ENCODE data around the gene CLPSL2.

Gene CLPSL2

DNA sequence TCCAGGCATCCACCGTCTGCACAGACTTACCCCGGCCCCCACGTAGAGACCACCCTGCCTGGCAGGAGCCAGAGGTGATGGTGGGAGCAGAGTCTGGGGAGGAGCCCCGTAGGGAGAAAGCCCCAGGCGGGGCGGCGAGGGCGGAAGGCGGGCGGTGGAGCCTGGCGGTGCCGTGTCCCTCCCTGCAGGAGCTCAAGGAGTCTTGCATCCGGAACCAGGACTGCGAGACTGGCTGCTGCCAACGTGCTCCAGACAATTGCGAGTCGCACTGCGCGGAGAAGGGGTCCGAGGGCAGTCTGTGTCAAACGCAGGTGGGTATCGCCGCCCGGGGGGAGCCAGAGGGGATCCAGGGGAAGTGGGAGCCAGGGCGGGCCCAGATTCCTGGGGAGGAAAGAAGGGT, 10.4 kb downstream of the CLPSL2 start:
- WGBS = 78% methylated on average over 25 of the region's 25 CpGs
- Histone ChIP-seq H3K79me1 (replicated peaks; ENCODE audit: low read length, poor library complexity, severe bottlenecking) (no peaks in the 10 kb centered on the region), H3K18ac (ENCODE audit: low read depth in 1 of 2, low read length in 2 of 2) (no peak overlapping the region), H2BK15ac (ENCODE audit: low read depth, poor library complexity, severe bottlenecking) (no peak overlapping the region), H3K9ac (ENCODE audit: low read length) (no peak overlapping the region), H2BK120ac (ENCODE audit: low read depth, low read length) (no peak overlapping the region), H3K27me3 (ENCODE audit: control insufficient read depth in 1 of 2, insufficient read depth in 1 of 2, low read length in 2 of 2) (peaks cover 27 to 75% of the 10 kb centered on the region in 2 experiments), H3K14ac (ENCODE audit: low read length in 2 of 2) (no peak overlapping the region), H4K8ac (ENCODE audit: low read length) (no peak overlapping the region), H3K4me3 (ENCODE audit: insufficient read depth in 1 of 2, low read depth in 1 of 2, low read length in 2 of 2) (no peak overlapping the region), H3K4me2 (ENCODE audit: low read length, poor library complexity, severe bottlenecking) (no peak overlapping the region), H3K36me3 (ENCODE audit: control insufficient read depth in 1 of 2, insufficient read depth in 2 of 2, low read depth in 1 of 2, low read length in 2 of 2) (no peaks in the 10 kb centered on the region), H2AK5ac (ENCODE audit: low read length, severe bottlenecking) (no peak overlapping the region), H2BK5ac (ENCODE audit: low read depth, low read length, poor library complexity, severe bottlenecking) (no peak overlapping the region), H2BK12ac (ENCODE audit: low read length in 2 of 2) (no peak overlapping the region), H3K4ac (ENCODE audit: low read depth in 1 of 2, low read length in 2 of 2) (no peak overlapping the region), H2AFZ (ENCODE audit: low read depth, low read length) (no peak overlapping the region), H3K23ac (ENCODE audit: low read length in 2 of 2) (no peak overlapping the region), H3K27ac (ENCODE audit: low read length, poor library complexity, severe bottlenecking) (no peak overlapping the region), H3K9me3 (ENCODE audit: control insufficient read depth, low read length) (no peaks in the 10 kb centered on the region), H3K4me1 (ENCODE audit: control insufficient read depth, insufficient read depth, low read depth, low read length) (no peaks in the 10 kb centered on the region), H4K91ac (ENCODE audit: low read length) (no peak overlapping the region)
- no peak for DNase-seq

GRCh38 chr6:35787266-35788218, 11.1 kb downstream of the CLPSL2 start:
- Histone ChIP-seq H2BK15ac (ENCODE audit: low read depth, poor library complexity, severe bottlenecking) (no peak overlapping the region), H3K4ac (ENCODE audit: low read depth in 1 of 2, low read length in 2 of 2) (no peak overlapping the region), H3K4me1 (ENCODE audit: control insufficient read depth, insufficient read depth, low read depth, low read length) (no peaks in the 10 kb centered on the region), H3K79me1 (replicated peaks; ENCODE audit: low read length, poor library complexity, severe bottlenecking) (no peaks in the 10 kb centered on the region), H2BK120ac (ENCODE audit: low read depth, low read length) (no peak overlapping the region), H3K9me3 (ENCODE audit: control insufficient read depth, low read length) (no peaks in the 10 kb centered on the region), H2AFZ (ENCODE audit: low read depth, low read length) (no peak overlapping the region), H3K27me3 (ENCODE audit: control insufficient read depth in 1 of 2, insufficient read depth in 1 of 2, low read length in 2 of 2) (peaks cover 27 to 74% of the 10 kb centered on the region in 2 experiments), H3K4me3 (ENCODE audit: insufficient read depth in 1 of 2, low read depth in 1 of 2, low read length in 2 of 2) (no peak overlapping the region), H2BK12ac (ENCODE audit: low read length in 2 of 2) (no peak overlapping the region), H2AK5ac (ENCODE audit: low read length, severe bottlenecking) (no peak overlapping the region), H2BK5ac (ENCODE audit: low read depth, low read length, poor library complexity, severe bottlenecking) (no peak overlapping the region), H3K18ac (ENCODE audit: low read depth in 1 of 2, low read length in 2 of 2) (no peak overlapping the region), H3K14ac (ENCODE audit: low read length in 2 of 2) (no peak overlapping the region), H4K91ac (ENCODE audit: low read length) (no peak overlapping the region), H3K9ac (ENCODE audit: low read length) (no peak overlapping the region), H3K36me3 (ENCODE audit: control insufficient read depth in 1 of 2, insufficient read depth in 2 of 2, low read depth in 1 of 2, low read length in 2 of 2) (no peaks in the 10 kb centered on the region), H3K4me2 (ENCODE audit: low read length, poor library complexity, severe bottlenecking) (no peak overlapping the region), H3K27ac (ENCODE audit: low read length, poor library complexity, severe bottlenecking) (no peak overlapping the region), H4K8ac (ENCODE audit: low read length) (no peak overlapping the region), H3K23ac (ENCODE audit: low read length in 2 of 2) (no peak overlapping the region)
- DNase-seq = no peak
- 93% methylated on average over 13 of the region's 13 CpGs for WGBS

DNA sequence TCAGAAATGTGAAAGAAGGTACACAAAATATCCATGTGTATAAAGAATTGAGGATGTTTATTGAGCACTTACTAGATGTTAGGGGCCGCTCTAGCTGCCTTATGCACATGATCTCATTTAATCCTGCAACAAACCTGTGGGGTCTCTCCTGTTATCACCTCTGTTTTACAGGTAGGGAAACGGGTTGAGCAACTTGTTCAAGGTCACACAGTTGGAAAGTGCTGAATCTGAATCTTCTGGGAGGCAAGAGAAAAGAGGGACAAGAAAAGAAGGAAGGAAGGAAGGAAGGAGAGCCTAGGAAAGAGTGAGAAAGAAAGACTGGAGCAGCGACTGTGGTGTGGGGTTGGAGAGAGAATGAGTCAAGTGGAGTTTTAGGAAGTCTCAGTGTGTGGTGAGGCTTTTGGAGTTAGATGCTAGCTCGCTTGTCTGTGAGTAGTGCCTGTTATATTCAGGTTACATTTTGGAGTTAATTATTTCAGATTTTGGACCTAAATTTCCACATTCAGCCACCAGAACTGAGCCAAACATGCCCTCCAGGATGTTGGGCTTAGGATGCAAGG, 12.1 kb downstream of the CLPSL2 start:
- H3K18ac ChIP-seq (ENCODE audit: low read depth in 1 of 2, low read length in 2 of 2) = no peak overlapping the region
- no peak overlapping the region for H2BK5ac ChIP-seq (ENCODE audit: low read depth, low read length, poor library complexity, severe bottlenecking)
- no peak overlapping the region for H3K14ac ChIP-seq (ENCODE audit: low read length in 2 of 2)
- H4K8ac ChIP-seq (ENCODE audit: low read length) = no peak overlapping the region
- H3K4me1 ChIP-seq (ENCODE audit: control insufficient read depth, insufficient read depth, low read depth, low read length) = no peaks in the 10 kb centered on the region
- no peaks in the 10 kb centered on the region for H3K79me1 ChIP-seq (replicated peaks; ENCODE audit: low read length, poor library complexity, severe bottlenecking)
- H2BK12ac ChIP-seq (ENCODE audit: low read length in 2 of 2) = no peak overlapping the region
- H3K4me2 ChIP-seq (ENCODE audit: low read length, poor library complexity, severe bottlenecking) = no peak overlapping the region
- no peak overlapping the region for H2AFZ ChIP-seq (ENCODE audit: low read depth, low read length)
- H3K9me3 ChIP-seq (ENCODE audit: control insufficient read depth, low read length) = peaks cover 3% of the 10 kb centered on the region
- no peak overlapping the region for H3K4ac ChIP-seq (ENCODE audit: low read depth in 1 of 2, low read length in 2 of 2)
- no peak overlapping the region for H3K23ac ChIP-seq (ENCODE audit: low read length in 2 of 2)
- no peak overlapping the region for H4K91ac ChIP-seq (ENCODE audit: low read length)
- H3K4me3 ChIP-seq (ENCODE audit: insufficient read depth in 1 of 2, low read depth in 1 of 2, low read length in 2 of 2) = no peak overlapping the region
- DNase-seq = no peak
- H2AK5ac ChIP-seq (ENCODE audit: low read length, severe bottlenecking) = no peak overlapping the region
- H3K9ac ChIP-seq (ENCODE audit: low read length) = no peak overlapping the region
- H3K27ac ChIP-seq (ENCODE audit: low read length, poor library complexity, severe bottlenecking) = no peak overlapping the region
- H2BK15ac ChIP-seq (ENCODE audit: low read depth, poor library complexity, severe bottlenecking) = no peak overlapping the region
- H3K36me3 ChIP-seq (ENCODE audit: control insufficient read depth in 1 of 2, insufficient read depth in 2 of 2, low read depth in 1 of 2, low read length in 2 of 2) = no peaks in the 10 kb centered on the region
- H2BK120ac ChIP-seq (ENCODE audit: low read depth, low read length) = no peak overlapping the region
- H3K27me3 ChIP-seq (ENCODE audit: control insufficient read depth in 1 of 2, insufficient read depth in 1 of 2, low read length in 2 of 2) = peaks cover 30 to 81% of the 10 kb centered on the region in 2 experiments
- WGBS = 70% methylated on average over 3 of the region's 4 CpGs

- H2AK5ac ChIP-seq (ENCODE audit: low read length, severe bottlenecking) = no peak overlapping the region
- peaks cover 35 to 76% of the 10 kb centered on the region in 2 experiments for H3K27me3 ChIP-seq (ENCODE audit: control insufficient read depth in 1 of 2, insufficient read depth in 1 of 2, low read length in 2 of 2)
- H3K27ac ChIP-seq (ENCODE audit: low read length, poor library complexity, severe bottlenecking) = no peak overlapping the region
- no peak overlapping the region for H3K4me3 ChIP-seq (ENCODE audit: insufficient read depth in 1 of 2, low read depth in 1 of 2, low read length in 2 of 2)
- H3K18ac ChIP-seq (ENCODE audit: low read depth in 1 of 2, low read length in 2 of 2) = no peak overlapping the region
- no peak overlapping the region for H2BK5ac ChIP-seq (ENCODE audit: low read depth, low read length, poor library complexity, severe bottlenecking)
- H3K9ac ChIP-seq (ENCODE audit: low read length) = no peak overlapping the region
- no peak overlapping the region for H3K23ac ChIP-seq (ENCODE audit: low read length in 2 of 2)
- 78% methylated on average over 5 of the region's 5 CpGs for WGBS
- DNase-seq = no peak
- no peak overlapping the region for H4K8ac ChIP-seq (ENCODE audit: low read length)
- peaks cover 3% of the 10 kb centered on the region for H3K9me3 ChIP-seq (ENCODE audit: control insufficient read depth, low read length)
- H3K4me2 ChIP-seq (ENCODE audit: low read length, poor library complexity, severe bottlenecking) = no peak overlapping the region
- H2BK15ac ChIP-seq (ENCODE audit: low read depth, poor library complexity, severe bottlenecking) = no peak overlapping the region
- H3K36me3 ChIP-seq (ENCODE audit: control insufficient read depth in 1 of 2, insufficient read depth in 2 of 2, low read depth in 1 of 2, low read length in 2 of 2) = no peaks in the 10 kb centered on the region
- no peak overlapping the region for H4K91ac ChIP-seq (ENCODE audit: low read length)
- no peak overlapping the region for H2BK12ac ChIP-seq (ENCODE audit: low read length in 2 of 2)
- H2BK120ac ChIP-seq (ENCODE audit: low read depth, low read length) = no peak overlapping the region
- H2AFZ ChIP-seq (ENCODE audit: low read depth, low read length) = no peak overlapping the region
- H3K4ac ChIP-seq (ENCODE audit: low read depth in 1 of 2, low read length in 2 of 2) = no peak overlapping the region
- no peaks in the 10 kb centered on the region for H3K4me1 ChIP-seq (ENCODE audit: control insufficient read depth, insufficient read depth, low read depth, low read length)
- no peaks in the 10 kb centered on the region for H3K79me1 ChIP-seq (replicated peaks; ENCODE audit: low read length, poor library complexity, severe bottlenecking)
- no peak overlapping the region for H3K14ac ChIP-seq (ENCODE audit: low read length in 2 of 2)
These were observed 14.3 kb downstream of the CLPSL2 start for GRCh38 chr6:35790683-35791082.

Measured in mesenchymal stem cell (in vitro differentiated cells and primary cell).